HG02981 (cell line): ENCODE measurements around the gene LCN12.

ENCODE experiments used
- ATAC-seq: cut with Tn5 transposase; IDR thresholded peaks from one replicate; pipeline ENCODE4 v1.9.1; 2021; ENCODE audit warnings: mild to moderate bottlenecking, moderate library complexity; ENCODE audit not compliant: unreplicated experiment

The LCN12 gene

GRCh38 chr9:136951541-136952320, at the start of gene LCN12:
Gene LCN12, plus strand, starts transcription at chr9:136952273. Its CDS starts 55 bp downstream, at chr9:136952328.
- ATAC-seq: no peak

GRCh38 chr9:136903041-136903554, 49.0 kb upstream of the LCN12 start:
- no peak for ATAC-seq

- no peak for ATAC-seq
Observed at GRCh38 chr9:136906266-136906665, 45.8 kb upstream of the LCN12 start.

GRCh38 chr9:136907011-136907914, 44.8 kb upstream of the LCN12 start:
- ATAC-seq: no peak

- no peak for ATAC-seq
Observed at GRCh38 chr9:136910197-136910900, 41.7 kb upstream of the LCN12 start.

GRCh38 chr9:136910901-136911245, 41.2 kb upstream of the LCN12 start:
- no peak for ATAC-seq

- ATAC-seq: no peak
Observed at GRCh38 chr9:136913701-136914438, 38.2 kb upstream of the LCN12 start.

- no peak for ATAC-seq
Observed at GRCh38 chr9:136915632-136916329, 36.3 kb upstream of the LCN12 start.

- no peak for ATAC-seq
Observed at GRCh38 chr9:136916330-136917184, 35.5 kb upstream of the LCN12 start.

- ATAC-seq: no peak
Observed at GRCh38 chr9:136917902-136918301, 34.2 kb upstream of the LCN12 start.

- no peak for ATAC-seq
Observed at GRCh38 chr9:136920069-136920468, 32.0 kb upstream of the LCN12 start.

GRCh38 chr9:136920734-136921231, 31.3 kb upstream of the LCN12 start:
- ATAC-seq: no peak

GRCh38 chr9:136921307-136921706, 30.8 kb upstream of the LCN12 start:
- ATAC-seq: no peak

GRCh38 chr9:136921718-136922117, 30.4 kb upstream of the LCN12 start:
- no peak for ATAC-seq

GRCh38 chr9:136922540-136922939, 29.5 kb upstream of the LCN12 start:
- no peak for ATAC-seq

GRCh38 chr9:136923881-136924280, 28.2 kb upstream of the LCN12 start:
- ATAC-seq: no peak

- no peak for ATAC-seq
Observed at GRCh38 chr9:136925414-136926153, 26.5 kb upstream of the LCN12 start.

GRCh38 chr9:136926154-136926704, 25.8 kb upstream of the LCN12 start:
- ATAC-seq: no peak
